Mucosa of descending colon (tissue), 3 donors: Measurements from ENCODE around the gene GPBP1. TPM values are rescaled to one million over a fixed set of nuclear protein-coding genes. Genes with fewer than 3 reads are reported as not detected.
A peak's percentile ranks its signal among the peaks of the same experiment; 100 is the strongest.
"Not testable (repeated sequence)": the region's sequence is repeated elsewhere in the genome, so short reads cannot be mapped to it uniquely, and the experiment has no call there.

Experiments used
- ATAC-seq: fragments of 200-7000 bp; cut with Tn5 transposase; one replicate; pipeline ENCODE4 v1.9.1; 2020; ENCODE audit warnings: mild to moderate bottlenecking, moderate library complexity
- DNase-seq, 3 donors: peaks; one replicate each; pipeline ENCODE4 v3.0.0-alpha.2; 2020
- H3K36me3 ChIP-seq: fragments of 200-600 bp; one replicate; pipeline ENCODE4 v1.8.0; 2021; ENCODE audit warnings: low read depth, mild to moderate bottlenecking
- H3K4me1 ChIP-seq: fragments of 200-600 bp; one replicate; pipeline ENCODE4 v1.8.0; 2021; ENCODE audit warnings: low read depth, mild to moderate bottlenecking
- H3K4me3 ChIP-seq: fragments of 200-600 bp; one replicate; pipeline ENCODE4 v1.8.0; 2021; ENCODE audit warnings: mild to moderate bottlenecking
- H3K9me3 ChIP-seq: fragments of 200-600 bp; one replicate; pipeline ENCODE4 v1.8.0; 2021; ENCODE audit warnings: mild to moderate bottlenecking
- CTCF ChIP-seq: fragments of 200-600 bp; IDR thresholded peaks from one replicate; pipeline ENCODE4 v1.8.0; 2022; ENCODE audit warnings: antibody characterized with exemption, mild to moderate bottlenecking
- intact Hi-C, 2 donors: fragments of 100-400 bp; cut with DNase I in 1 of 2; cut with micrococcal nuclease in 1 of 2; formaldehyde crosslinking; loops; one replicate each; pipeline versions ENCODE4 v1.11.0 to v1.11.1; 2022; cut with DNase I, micrococcal nuclease
- total RNA-seq, 3 donors: library from RNA; stranded (reverse); fragmentation: NEBNext Ultra II Directional in 2 of 3; extraction: Animal tissue kit (Norgen Biotek cat#: 25700) in 2 of 3; gene quantifications; one replicate each; pipeline versions ENCODE4 v1.2.1 to v1.2.4, GENCODE V29; 2021 to 2023
- donor health status: DM: no; HTN: no; CAD: no; lungs with moderate emphysema.
- donor health status: DM: no; HTN: no; CAD: no.
- donor health status: DM: no; HTN: yes; CAD: no.

The GPBP1 gene
- total RNA-seq, 3 donors from 2014 or later = 59.8 to 75.3 (median 74.0) TPM

- Histone ChIP-seq H3K36me3 (no peaks in the 10 kb centered on the region), H3K9me3 (no peaks in the 10 kb centered on the region), H3K4me3 (no peak overlapping the region), H3K4me1 (peaks cover 30% of the 10 kb centered on the region)
- intact Hi-C loops = no loop called here
- DNase-seq (no peak), ATAC-seq (no peak)
- TF ChIP-seq CTCF = no peak
Measured at GRCh38 chr5:57179262-57180200, 5.7 kb downstream of the GPBP1 start.

DNA sequence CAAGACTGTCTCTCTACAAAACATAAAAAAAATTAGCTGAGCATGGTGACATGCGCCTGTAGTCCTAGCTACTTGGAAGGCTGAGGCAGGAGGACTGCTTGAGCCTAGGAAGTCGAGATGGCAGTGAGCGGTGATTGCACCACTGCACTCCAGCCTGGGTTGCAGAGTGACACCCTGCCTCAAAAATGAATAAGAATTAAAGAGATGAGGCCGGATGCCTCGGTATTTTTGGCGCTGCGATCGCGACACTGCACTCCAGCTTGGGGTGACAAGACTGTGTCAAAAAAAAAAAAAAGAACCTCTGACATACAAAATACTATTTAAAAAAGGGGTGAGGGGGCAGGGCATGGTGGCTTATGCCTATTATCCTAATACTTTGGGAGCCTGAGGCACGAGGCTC, 7.3 kb downstream of the GPBP1 start:
- no peak overlapping the region for H3K4me3 ChIP-seq
- H3K9me3 ChIP-seq = no peaks in the 10 kb centered on the region
- peaks cover 38% of the 10 kb centered on the region for H3K4me1 ChIP-seq
- no peak for TF ChIP-seq CTCF
- no peaks in the 10 kb centered on the region for H3K36me3 ChIP-seq
- intact Hi-C loops = no loop called here
- no peak for ATAC-seq
- no peak for DNase-seq

GRCh38 chr5:57184322-57184721, 10.5 kb downstream of the GPBP1 start:
- intact Hi-C loops = no loop called here
- peak; percentile 32 for ATAC-seq
- no peak for DNase-seq
- Histone ChIP-seq H3K36me3 (no peaks in the 10 kb centered on the region), H3K9me3 (no peaks in the 10 kb centered on the region), H3K4me3 (no peak overlapping the region), H3K4me1 (peaks cover 38% of the 10 kb centered on the region)
- TF ChIP-seq CTCF = no peak

- TF ChIP-seq CTCF = no peak
- H3K36me3 ChIP-seq = no peaks in the 10 kb centered on the region
- H3K4me3 ChIP-seq = no peak overlapping the region
- peaks cover 35% of the 10 kb centered on the region for H3K4me1 ChIP-seq
- H3K9me3 ChIP-seq = no peaks in the 10 kb centered on the region
- no peak for ATAC-seq
- DNase-seq = no peak
- intact Hi-C loops = no loop called here
Measured at GRCh38 chr5:57185313-57185712, 11.5 kb downstream of the GPBP1 start.

GRCh38 chr5:57186194-57186593, 12.3 kb downstream of the GPBP1 start:
- ATAC-seq (no peak), DNase-seq (no peak)
- intact Hi-C loops = no loop called here
- TF ChIP-seq CTCF = no peak
- Histone ChIP-seq H3K9me3 (no peaks in the 10 kb centered on the region), H3K4me1 (peaks cover 33% of the 10 kb centered on the region), H3K36me3 (no peaks in the 10 kb centered on the region), H3K4me3 (no peak overlapping the region)

DNA sequence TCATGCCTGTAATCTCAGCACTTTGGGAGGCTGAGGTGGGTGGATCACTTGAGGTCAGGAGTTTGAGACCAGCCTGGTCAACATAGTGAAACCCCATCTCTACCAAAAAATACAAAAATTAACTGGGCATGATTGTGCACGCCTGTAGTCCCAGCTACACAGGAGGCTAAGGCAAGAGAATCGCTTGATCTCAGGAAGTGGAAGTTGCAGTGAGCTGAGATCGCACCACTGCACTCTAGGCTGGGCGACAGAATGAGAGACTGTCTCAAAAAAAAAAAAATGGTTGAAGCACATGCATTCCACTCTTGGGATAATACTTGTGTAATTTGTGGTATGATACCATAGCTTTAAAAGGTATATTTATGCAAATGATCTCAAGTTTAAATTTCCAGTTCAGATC, 14.1 kb downstream of the GPBP1 start:
- H3K4me1 ChIP-seq = peaks cover 33% of the 10 kb centered on the region
- intact Hi-C loops, H3K9me3 ChIP-seq, H3K4me3 ChIP-seq, H3K36me3 ChIP-seq, ATAC-seq, DNase-seq: not testable (repeated sequence)
